Measurements from ENCODE around the gene FGD2.

- TF ChIP-seq CTCF (IDR thresholded peaks at IDR 0.05) (no peak), POLR2A (IDR thresholded peaks at IDR 0.05) (no peak)
Observed at GRCh38 chr6:37060195-37060559, 54.7 kb downstream of the FGD2 start.
